Activated CD4-positive, alpha-beta T cell treated with anti-CD3 and anti-CD28 coated beads for 4 hours (primary cell): ENCODE data around the gene BCKDHA.
A peak's percentile ranks its signal among the peaks of the same experiment; 100 is the strongest.

Source experiments
- DNase-seq, 2 donors: peaks; one replicate each; pipeline ENCODE4 v3.0.0-alpha.2; 2020

BCKDHA gene

DNA sequence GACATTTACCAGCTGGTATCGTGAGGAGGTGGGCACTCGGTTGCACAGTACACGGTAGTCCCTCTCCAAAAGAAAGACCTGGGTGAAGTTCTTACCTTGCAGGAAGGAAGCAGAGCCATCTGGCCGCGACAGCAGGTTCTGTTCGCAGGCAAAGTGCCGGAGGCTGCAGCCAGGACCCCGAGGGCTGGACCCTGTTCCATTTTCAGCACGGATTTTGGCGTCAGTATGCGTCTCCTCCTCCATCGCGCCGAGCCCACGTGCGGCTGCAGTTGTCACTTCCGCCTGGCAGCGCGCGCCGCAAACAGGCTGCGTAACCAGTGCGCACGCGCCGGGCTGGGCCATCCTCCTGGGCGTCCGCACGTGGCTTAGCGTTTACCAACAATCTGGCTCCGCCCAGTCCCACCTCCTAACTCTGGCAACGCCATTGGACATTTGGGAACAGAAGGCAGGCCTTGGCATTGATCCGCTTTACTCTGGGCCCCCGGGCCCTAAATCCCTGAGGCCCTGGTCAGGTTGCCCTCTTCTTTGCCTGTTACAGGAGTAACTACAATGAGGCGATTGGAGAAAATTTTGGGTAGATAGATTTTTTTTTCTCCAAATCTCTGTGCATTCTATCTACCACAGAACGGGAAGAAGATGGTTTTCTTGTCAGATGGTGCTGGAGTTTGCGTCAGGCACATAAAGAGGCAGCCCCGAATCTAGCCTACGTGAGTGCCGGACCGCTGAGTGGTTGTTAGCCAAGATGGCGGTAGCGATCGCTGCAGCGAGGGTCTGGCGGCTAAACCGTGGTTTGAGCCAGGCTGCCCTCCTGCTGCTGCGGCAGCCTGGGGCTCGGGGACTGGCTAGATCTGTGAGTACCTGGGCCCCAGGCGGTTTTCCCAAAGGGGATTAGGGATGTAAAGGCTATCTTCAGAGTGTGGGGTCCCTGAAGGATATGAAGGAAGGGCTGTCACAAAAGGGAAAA, at the start of gene BCKDHA, which contains the start of gene EXOSC5:
Gene BCKDHA, plus strand, starts transcription at position 733 of the 964 bp plus-strand sequence. Its CDS starts 10 bp downstream, at position 743.
Gene EXOSC5, minus strand, starts transcription at position 274 of the 964 bp plus-strand sequence. Its CDS starts 31 bp downstream, at position 243.
- DNase-seq: peak; percentile 99

DNA sequence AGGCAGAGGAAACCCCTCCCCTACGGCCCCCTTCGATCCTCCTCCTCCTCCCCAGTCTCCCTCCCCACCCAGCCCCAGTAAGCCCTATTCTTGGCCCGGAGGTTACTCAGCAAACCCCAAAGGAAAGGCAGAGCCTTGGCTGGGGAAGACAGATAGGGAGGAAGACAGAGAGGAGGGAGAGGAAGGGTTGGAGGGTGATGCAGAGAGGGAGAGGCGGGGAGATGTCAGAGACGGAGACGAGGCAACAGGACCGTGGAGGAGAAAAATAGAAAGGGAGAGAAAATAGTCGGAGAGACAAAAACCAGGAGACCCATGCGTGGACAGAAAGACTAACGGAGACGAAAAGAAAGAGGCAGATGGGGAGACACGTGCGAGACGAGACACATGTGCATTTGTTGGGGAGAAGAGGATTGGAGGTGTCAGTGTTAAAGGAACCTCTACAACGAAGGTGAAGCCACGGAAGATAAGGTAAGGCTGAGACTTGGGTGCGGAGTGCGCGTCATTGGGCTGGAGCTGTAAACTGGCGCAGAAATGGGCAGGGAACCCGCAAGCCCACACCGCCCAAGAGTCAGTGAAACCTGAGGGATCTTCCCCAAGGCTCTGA, 46.8 kb upstream of the BCKDHA start:
- DNase-seq: no peak

DNA sequence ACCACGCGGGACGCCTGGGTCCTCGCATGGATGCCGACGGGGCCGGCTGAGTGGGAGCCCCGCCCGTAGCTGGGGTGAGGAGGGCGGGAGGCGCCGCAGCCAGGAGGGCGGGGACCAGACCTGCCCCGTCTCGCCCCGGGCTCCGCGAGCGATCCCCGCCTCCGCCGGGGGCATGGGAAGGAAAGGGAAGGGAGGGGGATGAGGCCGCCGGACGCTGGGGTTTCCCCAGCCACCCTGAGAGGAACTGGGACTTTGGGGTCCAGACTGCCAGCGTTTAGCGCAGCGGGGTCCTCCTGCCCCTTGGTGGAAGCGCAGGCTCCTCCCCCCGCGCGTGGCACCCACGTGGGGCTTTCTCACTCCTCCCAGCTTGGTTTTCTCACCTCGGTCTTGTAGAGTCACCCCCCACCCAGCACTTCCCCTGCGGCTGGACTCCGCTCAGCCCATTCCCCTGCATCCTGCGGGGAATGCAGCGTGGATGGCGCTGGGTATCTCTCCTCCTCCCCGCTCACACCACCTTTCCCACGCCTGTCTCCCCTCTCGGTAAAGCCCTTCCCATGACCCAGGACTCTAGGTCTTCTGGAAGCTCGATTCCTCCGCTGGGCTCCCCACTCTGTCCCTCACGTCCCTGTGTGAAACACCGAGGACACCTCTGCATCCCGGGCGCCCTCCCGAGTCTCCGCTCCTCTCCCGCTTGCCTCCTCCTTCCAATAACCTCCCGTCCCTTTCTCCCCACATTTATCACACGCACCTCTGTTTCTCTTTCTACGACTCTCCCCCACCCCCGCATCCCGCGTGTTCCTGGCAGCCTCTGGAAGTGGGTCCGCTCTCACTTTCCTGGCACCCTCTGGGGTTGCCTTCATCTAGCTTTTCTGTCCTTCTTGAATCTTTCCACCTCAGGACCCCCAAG, 46.0 kb upstream of the BCKDHA start:
- DNase-seq: peak; percentile 82 to 84

DNA sequence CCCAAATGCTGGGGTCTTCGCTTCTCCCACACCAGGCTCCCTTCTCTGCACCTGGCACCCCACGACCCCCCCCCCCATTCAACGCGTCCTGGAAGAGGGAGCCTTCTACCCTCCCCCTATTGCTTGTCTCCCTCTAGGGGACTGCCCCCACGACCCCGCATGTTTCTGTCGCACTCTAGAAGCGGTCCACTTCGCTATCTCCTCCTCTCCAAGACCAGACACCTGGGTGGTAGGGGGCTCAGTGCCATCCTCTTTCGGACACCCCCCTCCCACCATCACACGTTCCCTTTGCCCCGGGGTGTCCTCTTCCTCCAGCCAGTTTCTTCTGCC, 45.4 kb upstream of the BCKDHA start:
- DNase-seq: no peak

DNA sequence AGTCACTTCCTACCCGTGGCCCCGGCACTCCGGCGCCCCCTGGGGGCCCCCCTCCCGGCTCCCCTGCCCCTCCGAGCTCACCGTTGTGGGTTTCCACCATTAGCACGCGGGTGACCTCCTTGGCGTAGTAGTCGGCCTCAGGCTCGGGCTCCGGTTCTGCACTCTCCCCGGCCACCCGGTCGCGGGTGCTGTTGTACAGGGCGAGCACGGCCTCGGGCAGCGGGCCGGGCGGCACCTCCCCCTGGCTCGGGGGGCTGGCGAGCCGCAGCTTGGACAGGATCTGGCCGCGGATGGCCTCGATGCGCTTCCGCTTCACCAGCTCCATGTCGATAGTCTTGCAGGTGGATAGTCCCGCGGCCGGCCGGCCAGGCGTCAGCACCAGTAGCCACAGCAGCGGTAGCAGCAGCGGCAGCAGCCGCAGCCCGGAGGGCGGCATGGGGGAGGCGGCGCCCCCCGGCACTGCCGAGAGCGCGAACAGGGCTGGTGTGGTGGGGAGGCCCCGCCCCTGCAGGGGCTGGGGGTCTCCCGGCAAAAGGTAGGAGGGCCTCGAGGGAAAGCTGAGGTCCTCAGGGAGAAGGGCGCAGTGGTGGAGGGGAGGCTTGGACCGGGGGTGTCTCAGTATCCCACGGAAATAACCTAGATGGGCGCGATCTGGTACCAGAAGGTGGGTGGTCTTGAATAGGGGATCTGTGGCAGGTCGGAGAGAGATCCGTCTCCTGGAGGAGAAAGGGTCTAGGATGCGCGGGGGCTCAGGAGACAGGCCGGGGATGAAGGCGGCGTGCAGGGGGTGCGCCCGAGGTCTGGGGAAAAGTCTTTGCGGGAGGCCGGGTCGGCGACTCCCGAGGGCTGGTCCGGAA, 44.8 kb upstream of the BCKDHA start:
- DNase-seq: peak; percentile 76 to 77

- peak; percentile 97 to 98 for DNase-seq
These were observed 43.9 kb upstream of the BCKDHA start, which contains the start of gene TGFB1 for GRCh38 chr19:41353466-41354342. Gene TGFB1, minus strand, starts transcription at chr19:41353922. Its CDS starts 878 bp downstream, at chr19:41353044.

DNA sequence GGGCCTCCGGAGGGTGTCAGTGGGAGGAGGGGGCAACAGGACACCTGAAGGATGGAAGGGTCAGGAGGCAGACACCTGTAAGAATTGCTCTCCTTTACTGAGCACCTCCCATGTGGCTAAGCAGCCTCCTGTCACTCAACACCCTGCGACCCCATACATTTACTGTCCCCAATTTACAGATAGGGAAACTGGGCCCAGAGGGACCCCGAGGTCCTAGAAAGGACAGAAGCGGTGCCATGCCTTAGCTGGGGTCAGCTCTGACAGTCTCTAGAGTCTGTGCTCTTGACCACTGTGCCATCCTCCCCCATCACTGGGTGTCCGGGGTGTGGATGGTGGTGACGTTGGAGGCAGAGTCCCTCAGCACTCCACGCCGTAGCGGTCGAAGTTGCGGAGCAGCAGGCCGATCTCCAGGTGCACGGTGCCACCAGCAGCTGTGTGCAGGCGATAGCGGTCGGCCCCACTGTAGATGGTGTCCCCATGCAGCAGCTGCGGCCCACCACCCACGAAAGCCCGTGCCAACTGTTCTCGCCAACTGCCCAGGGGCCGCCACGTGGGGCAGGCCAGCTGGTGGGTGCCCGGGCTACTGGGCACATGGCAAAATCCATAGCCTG, 43.2 kb upstream of the BCKDHA start:
- DNase-seq: no peak

- DNase-seq: no peak
These were observed 42.6 kb upstream of the BCKDHA start for GRCh38 chr19:41355035-41355434.

- no peak for DNase-seq
These were observed 41.8 kb upstream of the BCKDHA start for GRCh38 chr19:41355802-41356201.

DNA sequence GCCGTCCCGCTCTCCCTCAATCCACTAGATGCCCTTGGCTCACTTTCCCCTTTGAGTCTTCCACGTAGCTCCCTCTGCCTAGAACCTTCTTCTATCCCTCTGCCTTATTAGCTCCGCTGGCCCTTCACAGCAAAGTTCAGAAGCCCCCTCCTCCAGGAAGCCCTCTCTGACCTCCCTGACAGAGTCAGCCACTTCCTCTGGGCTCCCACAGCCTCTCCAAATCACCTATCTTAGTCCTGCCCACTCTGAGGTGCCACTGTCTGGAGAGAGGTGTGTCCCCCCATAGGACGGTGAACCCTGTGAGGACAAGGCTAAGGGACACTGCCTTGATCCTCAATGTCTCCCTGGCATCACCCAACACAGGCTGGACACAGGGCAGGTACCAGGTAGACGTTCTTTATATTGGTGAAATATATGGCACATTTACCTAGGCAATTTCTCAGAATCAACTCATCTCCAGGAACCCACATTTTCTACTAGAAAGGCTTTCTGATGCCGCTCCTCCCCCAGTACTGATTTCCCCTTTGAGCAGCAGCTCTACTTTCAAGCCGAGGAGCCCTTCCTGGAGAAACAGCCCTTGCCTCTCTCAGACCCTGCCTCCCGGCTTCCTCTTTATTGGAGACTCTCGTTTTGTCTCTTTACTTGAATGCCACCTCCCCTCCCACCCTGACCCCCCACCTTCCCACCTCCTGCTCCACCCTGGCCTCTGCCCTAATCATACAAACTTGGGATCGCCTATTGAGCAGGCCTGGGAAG, 40.5 kb upstream of the BCKDHA start:
- DNase-seq: peak; percentile 52

- no peak for DNase-seq
These were observed 39.9 kb upstream of the BCKDHA start for GRCh38 chr19:41357746-41358145.

GRCh38 chr19:41359741-41360140, 37.9 kb upstream of the BCKDHA start:
- no peak for DNase-seq

- DNase-seq: no peak
These were observed 35.3 kb upstream of the BCKDHA start for GRCh38 chr19:41362143-41362847.

- no peak for DNase-seq
These were observed 34.3 kb upstream of the BCKDHA start for GRCh38 chr19:41363371-41363752.

GRCh38 chr19:41363753-41364523, 33.7 kb upstream of the BCKDHA start, which contains the start of gene B9D2:
Gene B9D2, minus strand, starts transcription at chr19:41364149. Its CDS starts 630 bp downstream, at chr19:41363519.
- peak; percentile 98 to 99 for DNase-seq

DNA sequence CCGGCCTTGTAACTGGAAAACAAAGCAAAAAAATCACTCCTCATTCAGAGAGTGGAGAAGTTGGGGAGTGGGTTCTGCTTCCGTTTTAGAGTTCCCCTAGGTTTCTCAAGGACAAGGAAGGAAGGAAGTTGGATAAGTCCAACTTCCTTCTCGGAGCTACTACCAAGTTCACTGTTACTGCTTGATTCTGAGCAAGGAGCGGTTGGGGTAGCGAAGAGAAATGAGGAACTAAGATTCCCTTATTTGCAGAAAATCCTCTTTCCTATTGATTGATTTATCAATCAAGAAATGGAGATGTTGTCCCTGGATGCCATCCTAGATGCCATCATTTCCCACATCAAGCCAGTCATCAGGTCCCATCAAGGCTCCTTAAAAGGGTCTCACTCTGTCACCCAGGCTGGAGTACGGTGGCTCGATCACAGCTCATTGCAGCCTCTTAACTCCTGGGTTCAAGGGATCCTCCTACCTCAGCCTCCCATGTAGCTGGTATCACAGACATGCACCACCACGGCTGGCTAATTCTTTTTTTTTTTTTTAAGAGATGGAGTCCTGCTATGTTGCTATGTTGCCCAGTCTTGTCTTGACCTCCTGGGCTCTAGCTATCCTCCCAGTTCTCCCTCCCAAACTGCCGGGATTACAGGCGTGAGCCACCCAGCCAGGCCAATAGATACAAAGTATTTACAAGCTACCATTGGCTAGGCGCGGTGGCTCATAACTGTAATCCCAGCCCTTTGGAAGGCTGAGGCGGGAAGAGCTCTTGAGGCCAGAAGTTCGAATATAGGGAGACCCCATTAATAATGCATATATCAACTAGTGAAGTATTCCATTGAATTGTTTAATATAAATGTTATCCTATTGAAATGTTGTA, 32.9 kb upstream of the BCKDHA start:
- no peak for DNase-seq

- no peak for DNase-seq
These were observed 31.5 kb upstream of the BCKDHA start for GRCh38 chr19:41366089-41366488.
